ENCODE data around the gene SAP30BP.

Gene SAP30BP

GRCh38 chr17:75662511-75662910, 4.6 kb upstream of the SAP30BP start:
- ChIA-PET CTCF (interaction anchor here (1.3 kb wide), 1 partner anchor 9 kb away, joined by 8 read pairs; no protein-coding TSS in a partner anchor), POLR2A (no interaction called here)
- no peak for TF ChIP-seq L3MBTL2 (conservative IDR thresholded peaks at IDR 0.05)
- TF ChIP-seq FOXK2 (IDR thresholded peaks at IDR 0.05), result no peak
- TF ChIP-seq ZNF384 (IDR thresholded peaks at IDR 0.05), result no peak
- no peak for TF ChIP-seq SUZ12 (IDR thresholded peaks at IDR 0.05)
- TF ChIP-seq, protein P1, sequence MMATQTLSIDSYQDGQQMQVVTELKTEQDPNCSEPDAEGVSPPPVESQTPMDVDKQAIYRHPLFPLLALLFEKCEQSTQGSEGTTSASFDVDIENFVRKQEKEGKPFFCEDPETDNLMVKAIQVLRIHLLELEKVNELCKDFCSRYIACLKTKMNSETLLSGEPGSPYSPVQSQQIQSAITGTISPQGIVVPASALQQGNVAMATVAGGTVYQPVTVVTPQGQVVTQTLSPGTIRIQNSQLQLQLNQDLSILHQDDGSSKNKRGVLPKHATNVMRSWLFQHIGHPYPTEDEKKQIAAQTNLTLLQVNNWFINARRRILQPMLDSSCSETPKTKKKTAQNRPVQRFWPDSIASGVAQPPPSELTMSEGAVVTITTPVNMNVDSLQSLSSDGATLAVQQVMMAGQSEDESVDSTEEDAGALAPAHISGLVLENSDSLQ (IDR thresholded peaks at IDR 0.05), result no peak
- no peak for TF ChIP-seq CTBP1 (IDR thresholded peaks at IDR 0.05; ENCODE audit: borderline replicate concordance)
- TF ChIP-seq ELF4 (IDR thresholded peaks at IDR 0.05), result no peak
- TF ChIP-seq HDGF (IDR thresholded peaks at IDR 0.05; ENCODE audit: borderline replicate concordance), result no peak
- no peak for TF ChIP-seq FOXA1 (IDR thresholded peaks at IDR 0.05)
- TF ChIP-seq FOXM1 (IDR thresholded peaks at IDR 0.05; ENCODE audit: borderline replicate concordance), result no peak
- TF ChIP-seq TARDBP (IDR thresholded peaks at IDR 0.05), result no peak
- TF ChIP-seq NFRKB (IDR thresholded peaks at IDR 0.05), result no peak
- TF ChIP-seq SP1 (IDR thresholded peaks at IDR 0.05), result no peak
- TF ChIP-seq LEF1 (IDR thresholded peaks at IDR 0.05; ENCODE audit: borderline replicate concordance), result no peak
- no peak for TF ChIP-seq ARNT (IDR thresholded peaks at IDR 0.05)
- no peak for TF ChIP-seq BHLHE40 (IDR thresholded peaks at IDR 0.05; ENCODE audit: borderline replicate concordance)
- DNase-seq (ENCODE audit: extremely low spot score), result no peak

GRCh38 chr17:75664099-75664549, 3.0 kb upstream of the SAP30BP start:
- no peak for TF ChIP-seq ARNT (IDR thresholded peaks at IDR 0.05)
- no peak for TF ChIP-seq SUZ12 (IDR thresholded peaks at IDR 0.05)
- TF ChIP-seq SP1 (IDR thresholded peaks at IDR 0.05), result no peak
- no peak for TF ChIP-seq L3MBTL2 (conservative IDR thresholded peaks at IDR 0.05)
- no peak for TF ChIP-seq HDGF (IDR thresholded peaks at IDR 0.05; ENCODE audit: borderline replicate concordance)
- TF ChIP-seq NFRKB (IDR thresholded peaks at IDR 0.05), result no peak
- no peak for TF ChIP-seq ELF4 (IDR thresholded peaks at IDR 0.05)

DNA sequence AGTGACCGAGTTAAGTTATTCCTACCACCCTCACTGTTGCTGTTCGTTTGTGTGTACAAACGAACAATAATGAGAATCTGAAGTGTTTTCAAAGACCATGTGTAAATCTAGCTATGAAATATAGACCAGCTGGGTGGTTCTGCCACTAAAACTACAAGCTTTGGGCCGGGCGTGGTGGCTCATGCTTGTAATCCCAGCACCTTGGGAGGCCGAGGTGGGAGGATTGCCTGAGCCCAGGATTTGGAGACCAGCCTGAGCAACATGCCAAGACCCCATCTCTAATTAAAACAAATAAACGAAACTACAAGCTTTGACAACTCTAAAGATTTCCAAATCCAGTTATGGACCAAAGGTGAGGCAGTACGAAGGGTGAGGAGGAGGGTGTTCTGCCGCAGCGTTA, 1.2 kb upstream of the SAP30BP start:
- TF ChIP-seq FOXA1 (IDR thresholded peaks at IDR 0.05), result no peak
- no peak for TF ChIP-seq BHLHE40 (IDR thresholded peaks at IDR 0.05; ENCODE audit: borderline replicate concordance)
- no peak for TF ChIP-seq ARNT (IDR thresholded peaks at IDR 0.05)
- TF ChIP-seq FOXK2 (IDR thresholded peaks at IDR 0.05), result no peak
- no peak for TF ChIP-seq SP1 (IDR thresholded peaks at IDR 0.05)
- no peak for TF ChIP-seq ELF4 (IDR thresholded peaks at IDR 0.05)
- TF ChIP-seq LEF1 (IDR thresholded peaks at IDR 0.05; ENCODE audit: borderline replicate concordance), result no peak
- no peak for TF ChIP-seq NFRKB (IDR thresholded peaks at IDR 0.05)
- ChIA-PET POLR2A (interaction anchor here (0.7 to 2.7 kb wide), 5 partner anchors 9 to 32 kb away, joined by 3 to 12 read pairs (median 3); partner anchors contain the start of gene SMIM5), CTCF (interaction anchor here (1.3 kb wide), 1 partner anchor 82 kb away, joined by 3 read pairs; no protein-coding TSS in a partner anchor)
- DNase-seq (ENCODE audit: extremely low spot score), result no peak

More at GRCh38 chr17:75664099-75664549, 3.0 kb upstream of the SAP30BP start:
- ChIA-PET CTCF (no interaction called here), POLR2A (no interaction called here)
- no peak for DNase-seq (ENCODE audit: extremely low spot score)

DNA sequence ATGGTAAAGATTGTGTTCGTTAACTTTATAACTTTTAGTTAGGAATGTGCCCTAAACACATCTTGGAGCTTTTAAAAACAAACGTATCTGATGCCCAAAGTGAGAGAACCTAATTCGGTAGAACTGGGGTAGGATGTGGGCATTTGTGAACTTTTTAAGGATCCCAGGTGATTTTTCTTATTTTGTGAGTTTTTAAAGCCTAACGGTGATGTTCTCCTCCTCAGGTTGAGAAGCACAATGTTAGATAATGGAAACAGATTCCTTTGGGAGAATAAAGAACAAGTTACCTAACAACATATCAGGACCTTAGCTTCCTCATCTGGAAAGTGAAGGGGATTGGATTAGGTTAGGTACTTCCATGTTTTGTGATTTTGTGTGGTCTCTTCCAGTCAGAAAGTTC, 687 bp downstream of the SAP30BP start:
- DNase-seq (ENCODE audit: extremely low spot score), result no peak
- ChIA-PET POLR2A (interaction anchor here (1.3 to 2.7 kb wide), 4 partner anchors 14 to 112 kb away, joined by 5 to 12 read pairs (median 7); partner anchors contain the start of gene SMIM5), CTCF (interaction anchor here (0.7 kb wide), 1 partner anchor 182 kb away, joined by 3 read pairs; no protein-coding TSS in a partner anchor)
- TF ChIP-seq BHLHE40 (IDR thresholded peaks at IDR 0.05; ENCODE audit: borderline replicate concordance) (no peak), TARDBP (IDR thresholded peaks at IDR 0.05) (no peak), SP1 (IDR thresholded peaks at IDR 0.05) (no peak), SUZ12 (IDR thresholded peaks at IDR 0.05) (no peak), FOXK2 (IDR thresholded peaks at IDR 0.05) (no peak), HDGF (IDR thresholded peaks at IDR 0.05; ENCODE audit: borderline replicate concordance) (no peak), NFRKB (IDR thresholded peaks at IDR 0.05) (no peak)

GRCh38 chr17:75668489-75668888, 1.4 kb downstream of the SAP30BP start:
- TF ChIP-seq HDGF (IDR thresholded peaks at IDR 0.05; ENCODE audit: borderline replicate concordance) (no peak), ELF4 (IDR thresholded peaks at IDR 0.05) (no peak), FOXM1 (IDR thresholded peaks at IDR 0.05; ENCODE audit: borderline replicate concordance) (no peak), FOXA1 (IDR thresholded peaks at IDR 0.05) (no peak), SUZ12 (IDR thresholded peaks at IDR 0.05) (no peak), ZNF384 (IDR thresholded peaks at IDR 0.05) (no peak), ARNT (IDR thresholded peaks at IDR 0.05) (no peak), L3MBTL2 (conservative IDR thresholded peaks at IDR 0.05) (no peak), BHLHE40 (IDR thresholded peaks at IDR 0.05; ENCODE audit: borderline replicate concordance) (no peak), TARDBP (IDR thresholded peaks at IDR 0.05) (no peak)
- no peak for DNase-seq (ENCODE audit: extremely low spot score)
- ChIA-PET CTCF (no interaction called here), POLR2A (no interaction called here)

GRCh38 chr17:75670868-75671267, 3.7 kb downstream of the SAP30BP start:
- TF ChIP-seq BHLHE40 (IDR thresholded peaks at IDR 0.05; ENCODE audit: borderline replicate concordance) (no peak), TARDBP (IDR thresholded peaks at IDR 0.05) (no peak), L3MBTL2 (conservative IDR thresholded peaks at IDR 0.05) (no peak), ZNF384 (IDR thresholded peaks at IDR 0.05) (no peak), HDGF (IDR thresholded peaks at IDR 0.05; ENCODE audit: borderline replicate concordance) (no peak), FOXM1 (IDR thresholded peaks at IDR 0.05; ENCODE audit: borderline replicate concordance) (no peak), ARNT (IDR thresholded peaks at IDR 0.05) (no peak)
- TF ChIP-seq, protein P1 (IDR thresholded peaks at IDR 0.05), result no peak
- ChIA-PET CTCF (interaction anchor here (0.6 to 1.4 kb wide), 4 partner anchors 17 to 382 kb away, joined by 3 to 5 read pairs (median 4); partner anchors contain the start of genes SLC25A19 and SMIM5), POLR2A (interaction anchor here (1.1 kb wide), 1 partner anchor 68 kb away, joined by 3 read pairs; no protein-coding TSS in a partner anchor)
- DNase-seq (ENCODE audit: extremely low spot score), result no peak

DNA sequence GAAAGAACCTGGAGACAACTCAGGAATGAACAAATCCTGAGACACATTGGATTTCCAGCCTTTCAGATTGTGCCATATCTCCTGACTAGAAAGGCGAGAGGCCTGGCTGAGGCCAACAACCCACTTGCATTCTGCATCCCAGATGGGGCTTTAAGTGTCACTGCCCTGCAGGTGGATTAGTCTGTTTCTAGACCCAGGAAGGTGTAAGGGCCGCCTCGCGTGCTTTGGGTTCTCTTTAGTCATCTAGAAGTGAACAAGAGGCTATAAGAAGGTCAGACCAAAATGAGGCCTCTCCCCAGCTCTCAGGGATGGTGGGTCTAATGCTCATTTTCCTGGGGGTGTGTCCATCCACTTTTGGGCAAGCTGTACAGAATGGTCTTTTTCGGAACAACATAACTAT, 4.9 kb downstream of the SAP30BP start:
- no peak for DNase-seq (ENCODE audit: extremely low spot score)
- ChIA-PET POLR2A (no interaction called here), CTCF (interaction anchor here (0.6 to 1.1 kb wide), 2 partner anchors 47 to 76 kb away, joined by 3 read pairs; no protein-coding TSS in a partner anchor)
- TF ChIP-seq HDGF (IDR thresholded peaks at IDR 0.05; ENCODE audit: borderline replicate concordance) (no peak), BHLHE40 (IDR thresholded peaks at IDR 0.05; ENCODE audit: borderline replicate concordance) (no peak), ZNF384 (IDR thresholded peaks at IDR 0.05) (no peak), FOXA1 (IDR thresholded peaks at IDR 0.05) (no peak), FOXM1 (IDR thresholded peaks at IDR 0.05; ENCODE audit: borderline replicate concordance) (no peak), L3MBTL2 (conservative IDR thresholded peaks at IDR 0.05) (no peak), LEF1 (IDR thresholded peaks at IDR 0.05; ENCODE audit: borderline replicate concordance) (no peak), SUZ12 (IDR thresholded peaks at IDR 0.05) (no peak), ARNT (IDR thresholded peaks at IDR 0.05) (no peak)
